HG02870 (cell line): ENCODE data around the gene PFKP.
"Not testable (repeated sequence)": the region's sequence is repeated elsewhere in the genome, so short reads cannot be mapped to it uniquely, and the experiment has no call there.

Source experiments
- ATAC-seq: cut with Tn5 transposase; IDR thresholded peaks from one replicate; pipeline ENCODE4 v1.9.1; 2021; ENCODE audit warnings: mild to moderate bottlenecking, moderate library complexity; ENCODE audit not compliant: unreplicated experiment

Gene PFKP

GRCh38 chr10:3148994-3149393 is 81.6 kb downstream of the PFKP start:
- ATAC-seq = no peak

GRCh38 chr10:3149918-3150317 is 82.6 kb downstream of the PFKP start:
- no peak for ATAC-seq

GRCh38 chr10:3150366-3150765 is 83.0 kb downstream of the PFKP start:
- no peak for ATAC-seq

- no peak for ATAC-seq
Observed at GRCh38 chr10:3150961-3151360, 83.6 kb downstream of the PFKP start.

GRCh38 chr10:3151889-3152565 is 84.7 kb downstream of the PFKP start:
- no peak for ATAC-seq

DNA sequence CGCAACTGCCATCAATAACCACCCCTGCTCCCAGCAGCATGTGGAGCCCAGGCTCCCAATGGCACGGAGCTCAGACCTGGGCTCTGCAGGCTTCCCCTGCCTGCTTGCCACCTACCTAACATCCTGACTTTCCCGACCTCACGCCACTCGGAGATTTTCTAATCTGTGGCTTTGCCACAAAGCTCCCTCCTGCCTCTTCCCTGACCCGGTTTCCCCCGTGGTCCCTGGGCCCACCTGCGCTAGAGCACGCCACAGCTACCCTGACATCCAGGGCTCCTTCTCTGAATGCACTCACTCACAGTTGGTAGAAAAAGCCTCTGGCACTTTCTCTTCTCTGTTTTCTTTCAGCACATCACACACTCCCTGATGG is 85.2 kb downstream of the PFKP start:
- no peak for ATAC-seq

DNA sequence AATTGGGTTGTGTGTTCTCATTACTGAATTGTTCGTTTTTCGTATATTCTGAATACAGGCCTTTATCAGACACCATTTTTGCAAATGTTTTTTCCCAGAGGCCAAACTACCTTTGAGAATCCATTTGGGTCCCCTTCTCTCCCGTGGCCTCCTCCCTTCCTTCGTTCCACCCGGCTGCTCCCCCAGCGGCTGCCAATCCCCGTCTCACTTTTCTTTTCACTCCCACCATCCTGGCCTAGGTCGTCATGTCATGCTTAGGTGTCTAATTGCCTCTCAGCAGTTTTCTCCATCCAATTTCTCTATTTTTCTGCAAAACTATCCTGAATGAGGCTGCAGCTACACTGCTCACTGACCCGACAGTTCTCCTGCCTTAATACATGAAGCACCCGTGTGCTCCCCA is 87.3 kb downstream of the PFKP start:
- no peak for ATAC-seq

GRCh38 chr10:3159152-3159551 is 91.8 kb downstream of the PFKP start:
- no peak for ATAC-seq

- ATAC-seq = no peak
Observed at GRCh38 chr10:3162533-3162932, 95.2 kb downstream of the PFKP start.

- no peak for ATAC-seq
Observed at GRCh38 chr10:3163879-3164278, 96.5 kb downstream of the PFKP start.

DNA sequence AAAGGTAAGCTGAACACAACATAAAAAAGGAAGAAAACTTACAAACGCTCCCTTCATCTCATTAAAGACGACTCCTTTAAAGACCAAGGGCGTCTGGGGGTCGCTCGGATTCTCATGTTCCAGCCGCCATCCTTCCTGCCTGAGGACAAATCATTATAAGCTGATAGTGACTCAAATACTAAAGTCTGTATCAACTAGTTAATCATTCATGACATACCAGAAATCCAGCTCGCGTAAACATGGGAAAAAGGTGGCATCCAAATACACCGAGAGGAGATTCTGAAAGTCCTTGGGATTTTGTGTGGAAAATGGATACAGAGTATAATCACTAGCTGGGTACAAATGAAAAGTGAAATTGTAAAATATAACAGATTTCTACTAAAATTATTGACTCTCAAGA is 97.8 kb downstream of the PFKP start:
- ATAC-seq = no peak

DNA sequence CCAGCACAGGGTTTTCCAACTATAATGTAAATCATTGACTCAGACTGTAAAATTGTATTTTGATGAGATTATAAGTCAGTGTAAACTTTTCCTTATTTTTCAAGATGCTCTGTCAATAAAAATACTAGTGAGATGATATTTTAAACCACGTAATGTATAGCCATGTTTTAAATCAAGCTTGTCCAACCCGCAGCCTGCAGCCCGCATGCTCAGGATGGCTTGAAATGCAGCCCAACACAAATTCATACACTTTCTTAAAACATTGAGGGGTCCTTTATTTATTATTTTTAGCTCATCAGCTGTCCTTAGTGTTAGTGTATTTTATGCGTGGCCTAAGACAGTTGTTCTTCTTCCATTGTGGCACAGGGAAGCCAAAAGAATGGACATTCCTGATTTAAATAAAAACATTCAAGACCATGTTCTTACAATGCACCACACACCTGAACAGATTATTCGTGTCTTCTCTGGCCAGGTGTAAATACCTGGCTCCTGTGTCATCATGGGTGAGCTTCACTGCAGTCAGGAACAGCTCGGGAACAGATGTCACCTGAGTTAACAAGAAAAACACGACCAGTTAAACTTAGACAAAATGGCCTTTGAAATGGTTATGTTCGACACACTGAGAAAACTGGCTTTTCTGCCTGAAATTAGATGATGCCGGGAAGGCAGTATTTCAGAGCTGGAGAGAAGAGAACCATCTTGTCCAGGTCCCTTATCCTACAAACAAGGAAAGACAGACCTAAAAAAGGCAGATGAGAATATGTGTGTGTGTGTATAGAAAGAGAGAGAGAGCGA is 99.3 kb downstream of the PFKP start:
- no peak for ATAC-seq

DNA sequence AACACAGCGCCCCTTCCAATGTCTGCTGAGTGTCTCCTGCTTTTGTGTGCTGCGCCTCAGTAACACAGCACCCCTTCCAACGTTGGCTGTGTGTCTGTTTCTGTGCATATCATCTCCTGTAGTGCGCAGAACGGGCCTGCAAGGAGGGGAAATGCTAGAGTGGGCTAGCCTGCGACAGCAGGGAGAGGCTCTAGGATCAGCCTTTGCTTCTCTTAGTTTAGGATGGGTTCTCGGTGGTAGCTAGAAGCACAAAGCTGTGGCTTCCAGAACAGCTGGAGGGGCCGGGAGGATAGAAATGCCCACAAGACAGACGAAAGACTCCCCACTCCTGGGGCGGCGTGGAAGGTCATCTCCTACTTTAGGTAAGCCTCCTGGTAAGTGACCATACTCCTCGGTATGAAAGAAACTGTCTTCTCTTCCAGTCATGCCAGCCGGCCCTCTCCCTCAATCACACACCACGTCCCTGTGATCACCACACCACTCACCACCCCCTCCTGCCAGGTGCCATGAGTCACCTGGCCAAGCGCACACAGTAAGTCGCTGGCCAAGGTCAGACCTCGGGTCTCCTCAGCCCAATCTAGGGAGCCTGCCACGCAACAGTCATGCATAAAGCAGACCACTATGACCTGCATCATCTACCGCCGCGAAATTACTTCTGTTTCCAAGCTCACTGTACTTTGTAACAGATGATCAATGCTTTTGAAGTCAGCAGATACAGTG is 100.4 kb downstream of the PFKP start:
- ATAC-seq = no peak

GRCh38 chr10:3169271-3169670 is 101.9 kb downstream of the PFKP start:
- no peak for ATAC-seq

DNA sequence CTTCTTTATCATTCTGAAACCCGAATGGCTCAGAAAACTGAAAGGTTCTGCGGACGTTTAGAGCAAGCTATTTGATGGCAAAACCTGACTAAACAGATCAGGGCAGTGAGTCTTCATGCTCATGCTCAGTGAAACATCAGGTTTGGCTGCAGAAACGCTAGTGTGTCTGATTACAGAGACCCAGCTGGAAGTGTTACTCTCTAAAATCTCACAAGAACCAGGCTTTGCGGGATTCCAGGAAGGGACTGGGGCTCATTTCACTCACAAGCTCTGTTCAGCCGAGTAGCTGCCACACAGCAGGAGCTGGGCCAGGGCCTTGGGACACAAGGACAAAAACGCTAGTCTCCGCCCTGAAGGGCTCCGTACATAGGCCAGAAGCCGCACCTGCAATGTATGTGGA is 102.3 kb downstream of the PFKP start:
- ATAC-seq = no peak

GRCh38 chr10:3171488-3171887 is 104.1 kb downstream of the PFKP start:
- ATAC-seq = not testable (repeated sequence)

GRCh38 chr10:3172081-3172445 is 104.7 kb downstream of the PFKP start:
- no peak for ATAC-seq

- ATAC-seq = peak; percentile 98
Observed at GRCh38 chr10:3172446-3173170, 105.3 kb downstream of the PFKP start, which contains the start of gene PITRM1. PITRM1 (minus strand) TSS chr10:3172782; CDS start chr10:3172772, 10 bp downstream.

- ATAC-seq = peak; percentile 9
Observed at GRCh38 chr10:3173171-3173878, 106.0 kb downstream of the PFKP start.

- no peak for ATAC-seq
Observed at GRCh38 chr10:3178042-3178441, 110.7 kb downstream of the PFKP start.

GRCh38 chr10:3179174-3179573 is 111.8 kb downstream of the PFKP start:
- no peak for ATAC-seq
